Measurements from ENCODE around the gene COL6A1. TPM values are rescaled to one million over a fixed set of nuclear protein-coding genes. Genes with fewer than 3 reads are reported as not detected.

The COL6A1 gene
- polyA plus RNA-seq, 1 of the 3 experiments (the other 2 are of a cell fraction): 107 TPM

DNA sequence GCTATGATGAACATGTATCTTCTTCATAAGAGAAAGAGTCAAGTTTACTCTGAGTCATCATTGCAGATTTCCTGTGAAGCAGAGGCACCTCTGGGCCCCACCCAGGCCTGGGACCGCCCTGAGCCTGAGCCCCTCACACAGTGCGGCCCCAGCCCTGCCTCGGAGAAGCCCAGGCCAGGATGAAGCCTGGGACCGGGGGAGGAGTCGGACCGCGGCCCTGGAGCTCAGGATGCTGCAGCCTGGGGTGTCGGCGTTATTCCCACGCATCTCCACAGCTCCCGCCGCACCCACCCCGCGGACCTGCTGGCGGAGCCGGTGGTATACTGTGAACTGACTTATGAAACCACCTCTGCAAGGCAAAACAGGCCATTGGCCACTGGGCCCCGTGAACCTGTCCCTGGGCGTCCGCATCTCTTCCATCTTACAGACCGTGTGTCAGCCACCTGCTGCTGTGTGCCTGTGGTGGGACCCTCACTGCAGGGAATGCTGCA, 2.4 kb upstream of the COL6A1 start (continued):
- TF ChIP-seq NRF1 (IDR thresholded peaks at IDR 0.05; ENCODE audit: low read depth, low read length): no peak
- TF ChIP-seq PBX3 (IDR thresholded peaks at IDR 0.05): no peak
- TF ChIP-seq SMC3 (IDR thresholded peaks at IDR 0.05; ENCODE audit: low read depth, low read length): no peak
- TF ChIP-seq FOSL2 (IDR thresholded peaks at IDR 0.05; ENCODE audit: borderline replicate concordance, low read depth): no peak
- TF ChIP-seq GATA2 (CRISPR knock-in tag; IDR thresholded peaks at IDR 0.05): no peak
- no peak for TF ChIP-seq ZBTB33 (IDR thresholded peaks at IDR 0.05; ENCODE audit: borderline replicate concordance, low read depth)
- no peak for TF ChIP-seq TCF12 (IDR thresholded peaks at IDR 0.05)
- no peak for TF ChIP-seq GABPA (IDR thresholded peaks at IDR 0.05; ENCODE audit: low read depth)
- no peak for TF ChIP-seq EP300 (IDR thresholded peaks at IDR 0.05; ENCODE audit: borderline replicate concordance in 1 of 2, low read depth in 1 of 2, low read length in 1 of 2)
- no peak for TF ChIP-seq YY1 (IDR thresholded peaks at IDR 0.05; ENCODE audit: low read depth)
- no peak for TF ChIP-seq FOXM1 (IDR thresholded peaks at IDR 0.05; ENCODE audit: low read depth)
- TF ChIP-seq TAF1 (IDR thresholded peaks at IDR 0.05; ENCODE audit: borderline replicate concordance, low read depth, low read length): no peak

GRCh38 chr21:45979651-45980050, 1.9 kb upstream of the COL6A1 start:
- TF ChIP-seq MEF2A (IDR thresholded peaks at IDR 0.05; ENCODE audit: borderline replicate concordance, low read depth) (no peak), FOSL2 (IDR thresholded peaks at IDR 0.05; ENCODE audit: borderline replicate concordance, low read depth) (no peak), NRF1 (IDR thresholded peaks at IDR 0.05; ENCODE audit: low read depth, low read length) (no peak), SIN3A (IDR thresholded peaks at IDR 0.05; ENCODE audit: borderline replicate concordance, low read depth, low read length) (no peak), POLR2AphosphoS5 (IDR thresholded peaks at IDR 0.05; ENCODE audit: low read depth, low read length) (no peak), ZBTB33 (IDR thresholded peaks at IDR 0.05; ENCODE audit: borderline replicate concordance, low read depth) (no peak), EZH2phosphoT487 (IDR thresholded peaks at IDR 0.05; ENCODE audit: borderline replicate concordance, low read depth) (no peak), MXI1 (IDR thresholded peaks at IDR 0.05; ENCODE audit: low read depth, low read length) (no peak), FOXJ3 (CRISPR knock-in tag; IDR thresholded peaks at IDR 0.05) (no peak), GABPA (IDR thresholded peaks at IDR 0.05; ENCODE audit: low read depth) (no peak), RXRA (IDR thresholded peaks at IDR 0.05; ENCODE audit: borderline replicate concordance, low read depth) (no peak), ELF1 (IDR thresholded peaks at IDR 0.05) (no peak), CHD2 (IDR thresholded peaks at IDR 0.05; ENCODE audit: low read length, partially characterized antibody) (no peak), MAX (IDR thresholded peaks at IDR 0.05; ENCODE audit: low read depth) (no peak)
- H3K27me3 ChIP-seq (ENCODE audit: insufficient read depth): no peaks in the 10 kb centered on the region
- H4K20me1 ChIP-seq (ENCODE audit: insufficient read depth): no peaks in the 10 kb centered on the region
- H3K27ac ChIP-seq (ENCODE audit: low read depth in 2 of 2, low read length in 1 of 2): no peak overlapping the region
- H3K9ac ChIP-seq: no peak overlapping the region
- H3K4me2 ChIP-seq: no peak overlapping the region
- peaks cover 14% of the 10 kb centered on the region for H3F3A ChIP-seq (replicated peaks; ENCODE audit: insufficient read depth)
- H3K36me3 ChIP-seq (replicated peaks in 1 of 2; ENCODE audit: control insufficient read depth in 1 of 2, insufficient read depth in 2 of 2, low read length in 1 of 2): peaks cover 0 to 5% of the 10 kb centered on the region in 2 experiments
- H3K79me2 ChIP-seq (ENCODE audit: insufficient read depth): peaks cover 12% of the 10 kb centered on the region
- H3K9me3 ChIP-seq: no peaks in the 10 kb centered on the region
- peaks cover 12 to 41% of the 10 kb centered on the region in 2 experiments; a peak in 2 of 4 replicates for H3K4me1 ChIP-seq (ENCODE audit: control insufficient read depth in 1 of 2, insufficient read depth in 2 of 2, low read depth in 1 of 2, low read length in 1 of 2)
- ChIA-PET CTCF (interaction anchor here (0.7 kb wide), 1 partner anchor 120 kb away, joined by 3 read pairs; no protein-coding TSS in a partner anchor), POLR2A (no interaction called here)
- H3K9me2 ChIP-seq: no peaks in the 10 kb centered on the region
- DNase-seq: no peak
- WGBS (ENCODE audit: low lambda C conversion rate): 100% methylated on average over 2 of the region's 7 CpGs
- no peak overlapping the region for H2AFZ ChIP-seq (ENCODE audit: low read depth)
- H3K4me3 ChIP-seq (ENCODE audit: low read depth in 2 of 2, low read length in 1 of 2): no peak overlapping the region
